Muscle layer of colon (tissue), 2 donors: ENCODE results near the gene TNXB.
A peak's percentile ranks its signal among the peaks of the same experiment; 100 is the strongest.
"Not testable (repeated sequence)": the region's sequence is repeated elsewhere in the genome, so short reads cannot be mapped to it uniquely, and the experiment has no call there.

Experiments used
- H3K27ac ChIP-seq: one replicate; pipeline ENCODE4 v1.7.0; 2013; ENCODE audit warnings: low read depth, mild to moderate bottlenecking, low read length, moderate library complexity
- H3K27me3 ChIP-seq, 2 donors: one replicate each; pipeline ENCODE4 v1.7.0; 2013; ENCODE audit warnings: low read length in 2 of 2, mild to moderate bottlenecking in 2 of 2; ENCODE audit not compliant: insufficient read depth in 2 of 2, control insufficient read depth in 1 of 2
- H3K36me3 ChIP-seq: one replicate; pipeline ENCODE4 v1.7.0; 2013; ENCODE audit warnings: mild to moderate bottlenecking, low read length; ENCODE audit not compliant: insufficient read depth
- H3K4me1 ChIP-seq: one replicate; pipeline ENCODE4 v1.7.0; 2013; ENCODE audit warnings: mild to moderate bottlenecking, low read length; ENCODE audit not compliant: insufficient read depth
- H3K4me3 ChIP-seq, 2 donors: one replicate each; pipeline ENCODE4 v1.7.0; 2013; ENCODE audit warnings: low read length in 2 of 2, low read depth in 1 of 2, mild to moderate bottlenecking in 1 of 2, moderate library complexity in 1 of 2
- H3K9ac ChIP-seq: one replicate; pipeline ENCODE4 v1.7.0; 2013; ENCODE audit warnings: low read length
- H3K9me3 ChIP-seq: one replicate; pipeline ENCODE4 v1.7.0; 2013; ENCODE audit warnings: mild to moderate bottlenecking, low read length
- donor health status: abdominal sarcoma.
- donor health status: Adenocarcinoma of cecum.

TNXB gene

DNA sequence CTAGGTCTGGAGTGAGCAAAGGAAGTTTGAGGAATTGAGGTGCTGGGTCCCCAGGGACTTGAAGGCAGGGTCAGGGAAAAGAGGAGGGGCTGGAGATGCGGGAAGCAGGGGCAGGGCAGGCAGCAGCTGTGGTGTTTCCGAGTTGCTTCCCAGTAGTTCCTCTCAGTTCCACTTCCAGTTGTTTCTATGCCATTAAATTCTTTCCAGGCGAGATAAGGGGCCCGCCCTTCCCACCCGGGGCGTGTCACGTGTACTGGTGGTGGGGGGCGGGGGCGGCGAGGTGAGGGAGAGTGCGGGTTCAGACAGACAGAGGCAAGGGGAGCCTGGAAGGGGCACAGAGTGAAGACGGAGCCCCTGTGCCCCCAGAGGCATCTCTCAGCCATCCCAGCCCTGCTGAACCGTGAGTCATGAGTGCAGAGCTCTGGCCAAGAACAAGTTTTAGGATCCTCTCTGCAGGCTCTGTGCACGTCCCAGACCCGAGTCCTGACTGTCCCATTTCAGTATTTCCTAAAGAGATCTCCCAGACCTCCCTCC lies 977 bp downstream of the TNXB start:
- H3K36me3 ChIP-seq, result no peaks in the 10 kb centered on the region
- H3K9me3 ChIP-seq, result no peaks in the 10 kb centered on the region
- peak overlapping the region in 1 of 2 donors; percentile 67 for H3K4me3 ChIP-seq
- H3K9ac ChIP-seq, result peak overlapping the region; percentile 81
- H3K27me3 ChIP-seq, result no peaks in the 10 kb centered on the region
- H3K4me1 ChIP-seq, result peaks cover 60% of the 10 kb centered on the region
- H3K27ac ChIP-seq, result peak overlapping the region; percentile 18

DNA sequence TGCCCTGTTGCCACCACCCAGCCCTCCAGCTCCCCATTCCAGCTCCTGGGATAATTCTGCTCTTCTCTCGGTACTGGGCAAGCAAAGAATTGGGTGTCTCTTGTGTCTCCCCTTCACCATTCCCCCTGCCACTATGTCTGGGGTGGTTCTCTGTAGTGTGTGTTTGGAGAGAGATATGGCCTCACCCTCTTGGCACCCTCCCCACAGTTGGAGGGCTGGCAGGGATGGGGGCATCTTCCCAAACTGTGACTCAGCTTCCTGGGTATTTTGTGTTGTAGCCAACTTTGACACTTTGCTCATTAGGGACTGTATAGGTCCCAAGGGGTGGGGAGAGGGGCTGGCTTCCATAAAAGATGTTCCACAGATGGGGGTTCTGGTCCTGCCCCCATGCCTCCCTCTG lies 1.7 kb downstream of the TNXB start:
- Histone ChIP-seq H3K27ac (peak overlapping the region; percentile 18), H3K27me3 (no peaks in the 10 kb centered on the region), H3K36me3 (no peaks in the 10 kb centered on the region), H3K9ac (peak overlapping the region; percentile 26), H3K9me3 (no peaks in the 10 kb centered on the region), H3K4me3 (peak overlapping the region; percentile 4 to 49), H3K4me1 (peaks cover 58% of the 10 kb centered on the region)

DNA sequence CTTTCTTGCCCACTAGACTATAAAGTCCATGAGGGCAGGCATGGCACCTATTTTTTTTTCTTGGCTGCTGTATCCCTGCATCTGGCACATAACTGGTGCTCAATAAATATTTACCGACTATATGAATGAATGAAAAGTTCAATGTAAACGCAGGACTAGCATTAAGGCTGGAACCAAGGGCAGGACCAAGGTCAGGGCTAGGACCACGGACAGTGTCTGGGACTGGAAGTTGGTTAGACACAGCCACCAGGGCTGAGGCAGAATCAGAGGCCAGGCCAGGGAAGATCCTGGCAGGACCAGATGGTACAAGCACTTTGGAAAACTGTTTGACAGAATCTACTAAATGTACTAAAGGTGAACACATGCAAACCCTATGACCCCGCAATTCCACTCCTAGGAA lies 3.7 kb downstream of the TNXB start:
- Histone ChIP-seq H3K9me3 (no peaks in the 10 kb centered on the region), H3K36me3 (no peaks in the 10 kb centered on the region), H3K27me3 (no peaks in the 10 kb centered on the region), H3K4me3 (peak overlapping the region in 1 of 2 donors; percentile 49), H3K27ac (no peak overlapping the region), H3K9ac (no peak overlapping the region), H3K4me1 (peaks cover 40% of the 10 kb centered on the region)

DNA sequence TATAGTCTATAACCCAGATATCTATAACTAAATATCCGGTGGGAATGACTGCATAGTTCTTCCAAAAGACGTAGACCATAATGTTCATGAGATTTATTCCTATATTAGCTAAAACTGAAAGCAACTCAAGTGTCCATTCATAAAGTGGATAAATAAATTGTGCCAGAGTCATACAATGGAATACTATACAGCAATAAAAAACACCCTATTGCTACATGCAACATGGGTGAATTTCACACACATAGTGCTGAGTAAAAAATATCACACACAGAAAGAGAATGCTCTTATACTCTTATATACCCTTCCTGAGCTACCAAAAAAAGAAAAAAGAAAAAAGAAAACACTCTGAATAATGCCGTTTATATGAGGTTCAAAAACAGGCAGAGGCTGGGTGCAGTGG lies 6.9 kb downstream of the TNXB start:
- H3K4me3 ChIP-seq, result no peak overlapping the region
- H3K36me3 ChIP-seq, result no peaks in the 10 kb centered on the region
- H3K27me3 ChIP-seq, result peaks cover 0 to 7% of the 10 kb centered on the region in 2 donors
- no peaks in the 10 kb centered on the region for H3K9me3 ChIP-seq
- no peak overlapping the region for H3K9ac ChIP-seq
- H3K27ac ChIP-seq, result no peak overlapping the region
- H3K4me1 ChIP-seq, result peaks cover 15% of the 10 kb centered on the region

DNA sequence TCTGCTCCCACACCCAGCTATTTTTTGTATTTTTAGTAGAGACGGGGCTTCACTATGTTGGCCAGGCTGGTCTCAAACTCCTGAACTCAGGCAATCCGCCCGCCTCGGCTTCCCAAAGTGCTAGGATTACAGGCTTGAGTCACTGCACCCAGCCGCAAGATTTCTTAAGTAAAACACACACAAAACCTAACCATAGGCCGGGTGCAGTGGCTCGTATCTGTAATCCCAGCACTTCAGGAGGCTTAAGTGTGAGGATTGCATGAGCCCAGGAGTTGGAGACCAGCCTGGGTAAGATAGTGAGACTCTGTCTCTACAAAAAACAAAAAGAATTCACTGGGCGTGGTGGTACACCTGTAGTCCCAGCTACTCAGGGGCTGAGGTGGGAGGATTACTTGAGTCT lies 8.9 kb downstream of the TNXB start:
- H3K4me1 ChIP-seq, H3K9me3 ChIP-seq, H3K9ac ChIP-seq, H3K36me3 ChIP-seq, H3K4me3 ChIP-seq, H3K27ac ChIP-seq: not testable (repeated sequence)
- peaks cover 0 to 26% of the 10 kb centered on the region in 2 donors for H3K27me3 ChIP-seq

DNA sequence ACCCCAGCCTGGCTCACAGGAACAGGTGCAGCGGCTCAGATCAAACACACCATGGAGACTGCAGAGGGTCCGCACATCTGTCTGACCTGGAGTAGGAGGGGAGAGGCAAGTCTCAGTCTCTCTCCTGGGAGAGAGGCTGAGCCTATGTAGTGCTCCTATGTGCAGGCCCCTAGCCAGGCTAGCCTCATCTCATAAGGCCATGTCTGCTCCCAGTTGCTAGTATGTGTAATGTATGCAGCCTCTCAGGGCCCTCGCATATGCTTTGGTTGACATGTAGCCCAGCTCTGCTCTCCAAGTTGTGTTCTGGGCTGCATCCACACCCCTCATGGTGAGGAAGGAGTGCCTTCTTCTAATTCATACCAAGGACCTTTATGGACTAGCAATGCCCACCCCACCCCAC lies 11.8 kb downstream of the TNXB start:
- Histone ChIP-seq H3K27ac (no peak overlapping the region), H3K9ac (no peak overlapping the region), H3K9me3 (no peaks in the 10 kb centered on the region), H3K27me3 (peaks cover 0 to 27% of the 10 kb centered on the region in 2 donors), H3K4me1 (peaks cover 6% of the 10 kb centered on the region), H3K36me3 (no peaks in the 10 kb centered on the region), H3K4me3 (no peak overlapping the region)

DNA sequence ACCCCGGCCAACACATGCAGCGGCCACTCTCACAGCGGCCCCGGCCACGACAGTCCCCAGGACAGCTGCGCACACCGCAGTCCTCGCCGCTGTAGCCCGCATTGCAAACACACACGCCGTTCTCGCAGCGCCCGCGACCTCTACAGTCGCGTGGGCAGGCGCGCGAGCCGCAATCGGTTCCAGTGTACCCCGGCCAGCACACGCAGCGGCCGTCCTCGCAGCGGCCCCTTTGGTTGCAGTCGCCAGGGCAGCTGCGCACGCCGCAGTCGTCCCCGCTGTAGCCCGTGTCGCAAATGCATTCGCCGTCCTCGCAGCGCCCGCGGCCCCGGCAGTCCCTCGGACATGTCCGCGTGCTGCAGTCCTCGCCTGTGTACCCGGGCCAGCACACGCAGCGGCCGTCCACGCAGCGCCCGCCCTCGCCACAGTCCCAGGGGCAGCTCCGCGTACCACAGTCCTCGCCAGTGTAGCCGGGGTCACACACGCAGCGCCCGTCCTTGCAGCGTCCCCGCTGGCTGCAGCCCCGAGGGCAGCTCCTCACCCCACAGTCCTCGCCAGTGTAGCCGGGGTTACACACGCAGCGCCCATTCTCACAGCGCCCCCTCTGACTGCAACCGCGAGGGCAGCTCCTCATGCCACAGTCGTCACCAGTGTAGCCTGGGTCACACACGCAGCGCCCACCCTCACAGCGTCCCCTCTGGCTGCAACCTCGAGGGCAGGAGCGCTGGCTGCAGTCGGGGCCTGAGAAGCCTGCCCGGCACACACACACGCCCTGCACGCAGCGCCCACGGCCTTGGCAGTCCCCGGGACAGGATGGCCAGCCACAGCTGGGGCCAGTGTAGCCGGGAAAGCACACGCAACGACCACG lies 12.5 kb downstream of the TNXB start:
- Histone ChIP-seq H3K4me3 (no peak overlapping the region), H3K9ac (no peak overlapping the region), H3K9me3 (no peaks in the 10 kb centered on the region), H3K36me3 (no peaks in the 10 kb centered on the region), H3K27me3 (peaks cover 0 to 27% of the 10 kb centered on the region in 2 donors), H3K27ac (no peak overlapping the region), H3K4me1 (peaks cover 13% of the 10 kb centered on the region)

DNA sequence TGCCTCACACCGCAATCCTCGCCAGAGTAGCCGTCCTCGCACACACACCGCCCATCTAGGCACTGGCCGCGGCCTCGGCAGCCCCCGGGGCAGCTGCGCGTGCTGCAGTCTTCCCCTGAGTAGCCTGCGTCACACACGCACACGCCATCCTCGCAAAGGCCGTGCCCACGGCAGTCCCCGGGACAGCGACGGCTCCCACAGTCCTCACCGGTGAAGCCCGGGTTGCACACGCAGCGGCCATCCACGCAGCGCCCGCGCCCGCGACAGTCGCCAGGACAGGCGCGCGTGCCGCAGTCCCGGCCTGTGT lies 13.1 kb downstream of the TNXB start:
- Histone ChIP-seq H3K9ac (no peak overlapping the region), H3K4me1 (peaks cover 13% of the 10 kb centered on the region), H3K4me3 (no peak overlapping the region), H3K36me3 (no peaks in the 10 kb centered on the region), H3K9me3 (no peaks in the 10 kb centered on the region), H3K27me3 (peaks cover 0 to 27% of the 10 kb centered on the region in 2 donors), H3K27ac (no peak overlapping the region)

DNA sequence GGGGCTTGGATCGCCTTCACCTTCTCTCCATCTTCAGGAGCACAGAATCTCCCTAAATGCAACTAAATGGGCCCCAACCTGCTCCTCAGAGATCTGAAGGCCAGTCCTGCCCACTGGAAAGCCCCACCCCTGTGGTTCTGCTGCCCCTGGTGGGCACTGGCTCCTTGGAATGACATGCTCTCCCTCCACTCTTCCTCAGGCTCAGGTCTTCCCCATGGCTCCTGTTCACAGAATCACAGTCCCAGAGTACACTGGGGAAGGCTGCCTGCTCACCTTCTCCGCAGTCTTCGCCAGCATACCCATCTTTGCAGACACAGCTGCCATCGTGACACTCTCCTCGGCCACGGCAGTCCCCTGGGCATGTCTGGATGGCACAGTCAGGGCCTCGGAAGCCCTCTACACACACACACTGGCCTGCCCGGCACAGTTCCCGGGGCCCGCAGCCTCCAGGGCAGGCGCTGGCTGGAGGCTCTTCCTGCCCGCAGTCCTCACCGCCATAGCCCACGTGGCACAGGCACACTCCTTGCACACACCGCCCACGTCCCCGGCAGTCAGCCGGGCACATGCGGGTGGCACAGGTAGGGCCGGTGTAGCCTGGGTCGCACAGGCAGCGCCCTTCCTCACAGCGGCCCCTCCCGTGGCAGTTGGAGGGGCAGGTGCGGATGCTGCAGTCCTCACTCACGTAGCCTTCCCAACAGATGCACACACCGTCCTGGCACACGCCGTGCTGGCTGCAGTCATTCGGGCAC lies 13.6 kb downstream of the TNXB start:
- no peaks in the 10 kb centered on the region for H3K36me3 ChIP-seq
- peaks cover 13% of the 10 kb centered on the region for H3K4me1 ChIP-seq
- H3K27me3 ChIP-seq, result peaks cover 0 to 27% of the 10 kb centered on the region in 2 donors
- H3K9me3 ChIP-seq, result no peaks in the 10 kb centered on the region
- no peak overlapping the region for H3K27ac ChIP-seq
- no peak overlapping the region for H3K9ac ChIP-seq
- no peak overlapping the region for H3K4me3 ChIP-seq

DNA sequence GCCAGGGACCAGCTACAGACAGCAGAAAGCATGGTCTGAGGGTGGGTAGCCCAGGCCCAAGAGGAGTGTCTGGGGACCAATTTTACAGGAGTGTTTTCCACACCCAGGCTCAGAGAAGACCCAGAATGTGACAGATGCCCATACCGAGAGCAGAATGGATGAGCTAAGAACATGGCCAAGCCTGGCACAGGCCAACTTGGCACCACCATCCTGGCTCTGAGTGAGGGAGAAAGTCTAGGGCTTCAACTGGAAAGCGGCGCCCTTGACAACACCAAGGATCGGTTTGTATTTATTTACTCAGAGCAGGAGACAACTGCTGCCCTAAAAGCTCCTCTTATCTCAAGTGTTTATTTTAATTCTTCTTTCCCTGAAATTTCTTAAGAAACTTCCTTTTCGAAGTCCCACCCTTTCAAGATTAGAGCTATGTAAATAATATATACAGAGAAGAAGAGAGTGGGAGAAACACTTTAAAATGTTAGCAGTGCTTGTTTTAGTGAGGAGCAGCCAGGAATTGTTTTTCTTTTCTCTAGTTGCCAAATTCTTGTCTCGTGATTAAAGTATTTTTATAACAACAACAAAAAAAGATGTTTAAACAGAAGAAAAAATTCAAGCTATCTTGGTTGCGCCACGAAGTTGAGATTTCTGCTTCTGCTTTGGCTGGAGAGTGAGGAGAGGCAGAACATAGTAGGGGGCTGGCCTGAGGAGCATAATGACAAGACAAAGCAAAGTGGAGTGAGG lies 16.2 kb downstream of the TNXB start:
- H3K36me3 ChIP-seq, result no peaks in the 10 kb centered on the region
- no peak overlapping the region for H3K4me3 ChIP-seq
- no peaks in the 10 kb centered on the region for H3K9me3 ChIP-seq
- no peak overlapping the region for H3K9ac ChIP-seq
- no peak overlapping the region for H3K27ac ChIP-seq
- H3K27me3 ChIP-seq, result peaks cover 0 to 27% of the 10 kb centered on the region in 2 donors
- peaks cover 13% of the 10 kb centered on the region for H3K4me1 ChIP-seq
